SU-DHL-6 (cell line): ENCODE measurements around the gene ATP5MG.

Experiments used
- CTCF ChIP-seq: fragments of 200-600 bp; sonication (generic); IDR thresholded peaks from one replicate; pipeline ENCODE4 v1.5.1; 2017; ENCODE audit warnings: antibody characterized with exemption, mild to moderate bottlenecking, low read length, moderate library complexity; ENCODE audit not compliant: insufficient read depth, poor library complexity, severe bottlenecking
- EZH2phosphoT487 ChIP-seq: fragments of 200-600 bp; sonication (generic), shearing (Covaris generic); conservative IDR thresholded peaks from 2 replicates; pipeline ENCODE4 v1.6.1; 2018; ENCODE audit warnings: mild to moderate bottlenecking, antibody characterized with exemption, low read length, moderate library complexity, mixed read lengths

- TF ChIP-seq CTCF (no peak), EZH2phosphoT487 (no peak)
Measured at GRCh38 chr11:118397448-118397847, 4.0 kb upstream of the ATP5MG start.
